Stimulated activated naive CD8-positive, alpha-beta T cell treated with anti-CD3 and anti-CD28 coated beads, Interleukin-15, Interleukin-2, amounts not matched to agents 100 U/mL and 50 U/mL, for 24 hours (primary cell): Measurements from ENCODE around the gene PDE4D.

Source experiments
- ATAC-seq: fragments of 150-1000 bp; cut with Tn5 transposase; one replicate; pipeline ENCODE4 v1.10.0; 2021
- DNase-seq: peaks from one replicate; pipeline ENCODE4 v3.0.0; 2021

The PDE4D gene

GRCh38 chr5:59838989-59839388 is 54.5 kb downstream of the PDE4D start:
- DNase-seq (no peak), ATAC-seq (no peak)

- no peak for ATAC-seq
- no peak for DNase-seq
Observed at GRCh38 chr5:59838067-59838466, 55.5 kb downstream of the PDE4D start.

- ATAC-seq: no peak
- no peak for DNase-seq
Observed at GRCh38 chr5:59837071-59837470, 56.5 kb downstream of the PDE4D start.

GRCh38 chr5:59835800-59836199 is 57.7 kb downstream of the PDE4D start:
- no peak for ATAC-seq
- no peak for DNase-seq

GRCh38 chr5:59833448-59833847 is 60.1 kb downstream of the PDE4D start:
- DNase-seq (no peak), ATAC-seq (no peak)

GRCh38 chr5:59832577-59833301 is 60.8 kb downstream of the PDE4D start:
- no peak for DNase-seq
- ATAC-seq: no peak

- DNase-seq: no peak
- ATAC-seq: no peak
Observed at GRCh38 chr5:59831326-59832010, 62.1 kb downstream of the PDE4D start.

- no peak for ATAC-seq
- no peak for DNase-seq
Observed at GRCh38 chr5:59830536-59831200, 62.9 kb downstream of the PDE4D start.

- ATAC-seq (no peak), DNase-seq (no peak)
Observed at GRCh38 chr5:59829922-59830321, 63.6 kb downstream of the PDE4D start.

- DNase-seq: no peak
- ATAC-seq: no peak
Observed at GRCh38 chr5:59829386-59829785, 64.1 kb downstream of the PDE4D start.

- no peak for DNase-seq
- ATAC-seq: no peak
Observed at GRCh38 chr5:59828623-59829022, 64.9 kb downstream of the PDE4D start.

- ATAC-seq: no peak
- no peak for DNase-seq
Observed at GRCh38 chr5:59826996-59827395, 66.5 kb downstream of the PDE4D start.

GRCh38 chr5:59823420-59823819 is 70.1 kb downstream of the PDE4D start:
- no peak for DNase-seq
- no peak for ATAC-seq

- no peak for DNase-seq
- ATAC-seq: no peak
Observed at GRCh38 chr5:59819806-59820205, 73.7 kb downstream of the PDE4D start.

- ATAC-seq: no peak
- no peak for DNase-seq
Observed at GRCh38 chr5:59817536-59817935, 76.0 kb downstream of the PDE4D start.

- DNase-seq: no peak
- ATAC-seq: no peak
Observed at GRCh38 chr5:59816654-59817300, 76.7 kb downstream of the PDE4D start.

GRCh38 chr5:59814537-59814872 is 79.0 kb downstream of the PDE4D start:
- ATAC-seq (no peak), DNase-seq (no peak)

GRCh38 chr5:59813761-59814536 is 79.6 kb downstream of the PDE4D start:
- peak; percentile 17 for DNase-seq
- peak; percentile 50 for ATAC-seq

GRCh38 chr5:59810041-59810440 is 83.5 kb downstream of the PDE4D start:
- DNase-seq: peak; percentile 71
- no peak for ATAC-seq

GRCh38 chr5:59807806-59808205 is 85.7 kb downstream of the PDE4D start:
- DNase-seq (no peak), ATAC-seq (no peak)

GRCh38 chr5:59800347-59800893 is 93.1 kb downstream of the PDE4D start:
- no peak for DNase-seq
- no peak for ATAC-seq
